Right cardiac atrium (tissue), 5 donors: ENCODE results near the gene MICALL1. TPM values are rescaled to one million over a fixed set of nuclear protein-coding genes. Genes with fewer than 3 reads are reported as not detected.

Experiments
- ATAC-seq, 2 donors: fragments of 200-7000 bp; cut with Tn5 transposase; one replicate each; pipeline versions ENCODE4 v1.8.0 to v1.9.1; 2020; ENCODE audit warnings: moderate library complexity in 2 of 2, mild to moderate bottlenecking in 1 of 2
- DNase-seq, 3 donors: peaks; one replicate each; pipeline ENCODE4 v3.0.0-alpha.2; 2020
- H3K27ac ChIP-seq: one replicate; pipeline ENCODE4 v1.5.1; 2013; ENCODE audit warnings: mild to moderate bottlenecking, low read length, control low read depth, moderate library complexity
- H3K27me3 ChIP-seq: one replicate; pipeline ENCODE4 v1.6.1; 2013; ENCODE audit not compliant: control insufficient read depth, insufficient read depth
- H3K4me1 ChIP-seq: one replicate; pipeline ENCODE4 v1.6.1; 2013; ENCODE audit warnings: low read length; ENCODE audit not compliant: control insufficient read depth, insufficient read depth
- H3K4me3 ChIP-seq: one replicate; pipeline ENCODE4 v1.5.1; 2013; ENCODE audit warnings: low read length, control low read depth
- H3K9me3 ChIP-seq: one replicate; pipeline ENCODE4 v1.6.1; 2013; ENCODE audit warnings: low read length; ENCODE audit not compliant: control insufficient read depth
- WGBS: extraction: QIAGEN DNeasy Blood & Tissue Kit; methylation state at CpG from one replicate; pipeline ENCODE4 v1.1.7; 2013; 5-methylcytosine and 5-hydroxymethylcytosine counted together
- intact Hi-C, 4 donors: fragments of 100-400 bp; cut with DNase I; formaldehyde crosslinking; loops; one replicate each; pipeline versions ENCODE4 v1.11.0 to v1.14.0; 2022 to 2023
- polyA plus RNA-seq: library from polyadenylated mRNA; stranded (reverse); fragments of 200-250 nt; gene quantifications from one replicate; pipeline ENCODE4 v1.2.3, GENCODE V29; 2013
- total RNA-seq, 4 donors: library from RNA; stranded (reverse); fragmentation: NEBNext Ultra II Directional; extraction: Animal tissue kit (Norgen Biotek cat#: 25700); gene quantifications; one replicate each; pipeline ENCODE4 v1.2.1, GENCODE V29; 2021
- donor health status: healthy with polysubstance abuse.
- donor health status: DM: no; HTN: yes; CAD: no.
- donor health status: DM: no; HTN: no; CAD: no.
- donor health status: DM: no; HTN: yes; CAD: no; lungs with severe emphysema.
- donor health status: DM: yes; HTN: yes; CAD: no.

Gene MICALL1
- total and polyA plus RNA-seq, 5 donors: 9.8 to 17.0 (median 13.2) TPM

DNA sequence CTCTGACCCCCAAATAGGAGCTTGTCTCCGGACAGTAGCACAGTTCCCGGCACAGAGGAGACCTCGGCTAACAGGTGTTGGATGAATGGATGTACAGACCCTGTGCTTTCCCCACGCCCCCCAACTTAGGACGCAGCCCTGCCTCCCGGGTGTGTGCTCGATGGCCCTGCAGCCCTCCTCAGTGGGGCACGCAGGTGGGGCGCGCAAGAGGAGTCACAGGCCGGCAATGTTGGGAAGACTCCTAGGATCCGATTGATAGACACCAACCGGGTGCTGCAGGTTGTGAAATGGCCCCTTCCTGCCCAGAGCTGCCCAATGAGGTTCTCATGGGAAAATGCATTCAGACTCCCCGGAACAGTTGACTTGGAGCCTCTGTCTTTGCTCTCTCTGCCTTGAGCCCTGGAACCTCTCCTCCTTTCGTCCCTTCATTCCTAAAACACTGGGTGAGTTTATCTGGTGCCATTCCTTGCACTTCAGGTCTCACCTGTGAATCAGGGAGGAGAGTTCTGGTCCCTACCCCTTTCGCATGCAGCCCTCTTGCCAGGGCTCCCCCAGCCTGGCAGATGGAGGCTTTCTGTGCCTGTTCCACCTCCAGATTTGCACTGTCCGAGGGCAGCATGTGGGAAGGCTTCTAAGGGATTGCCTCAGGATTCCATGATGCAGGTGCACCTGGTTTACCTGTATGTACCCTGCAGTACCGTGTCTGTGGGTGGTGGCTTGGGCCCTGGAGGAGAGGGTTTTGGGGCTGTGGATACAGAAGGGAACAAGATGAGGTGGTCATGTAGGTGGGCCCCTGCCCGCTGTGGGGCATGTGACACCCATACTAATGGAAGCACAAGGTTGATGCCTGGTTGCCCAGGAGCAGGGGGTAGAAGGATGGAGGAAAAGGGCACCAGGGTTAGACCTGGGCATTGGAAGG is 1.2 kb downstream of the MICALL1 start:
- H3K4me1 ChIP-seq: peaks cover 7% of the 10 kb centered on the region
- WGBS: 39% methylated on average over 19 of the region's 19 CpGs

DNA sequence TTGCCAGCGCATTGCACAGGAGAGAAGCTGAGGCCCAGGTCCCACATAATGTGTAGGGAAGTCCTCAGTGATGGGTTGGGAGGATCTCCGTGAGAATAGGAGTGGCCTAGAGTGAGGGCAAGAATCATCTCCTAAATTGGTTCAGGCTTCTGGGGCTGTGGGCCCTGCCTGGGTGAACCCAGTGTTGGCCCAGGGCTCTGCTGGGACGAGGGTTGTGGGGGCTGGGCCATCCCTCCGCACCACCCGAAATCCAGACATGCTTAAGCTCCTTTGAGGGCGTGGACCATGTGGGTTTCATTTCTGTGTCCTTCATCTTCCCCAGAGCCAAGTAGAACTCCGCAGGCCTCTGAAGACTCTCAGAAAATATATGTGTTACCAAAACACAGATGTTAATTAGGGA is 3.7 kb downstream of the MICALL1 start:
- no peak for ATAC-seq
- no peak overlapping the region for H3K4me3 ChIP-seq
- DNase-seq: no peak
- H3K4me1 ChIP-seq: peaks cover 7% of the 10 kb centered on the region
- no peaks in the 10 kb centered on the region for H3K27me3 ChIP-seq
- intact Hi-C loops: no loop called here
- WGBS: 79% methylated on average over 7 of the region's 7 CpGs
- no peak overlapping the region for H3K27ac ChIP-seq
- no peaks in the 10 kb centered on the region for H3K9me3 ChIP-seq

More for the DNA sequence above, 1.2 kb downstream of the MICALL1 start:
- DNase-seq (peak in 1 of 3 donors; percentile 49), ATAC-seq (no peak)
- intact Hi-C loops: no loop called here
- Histone ChIP-seq H3K27ac (peak overlapping the region; percentile 49), H3K4me3 (peak overlapping the region; percentile 89), H3K9me3 (no peaks in the 10 kb centered on the region), H3K27me3 (no peaks in the 10 kb centered on the region)

DNA sequence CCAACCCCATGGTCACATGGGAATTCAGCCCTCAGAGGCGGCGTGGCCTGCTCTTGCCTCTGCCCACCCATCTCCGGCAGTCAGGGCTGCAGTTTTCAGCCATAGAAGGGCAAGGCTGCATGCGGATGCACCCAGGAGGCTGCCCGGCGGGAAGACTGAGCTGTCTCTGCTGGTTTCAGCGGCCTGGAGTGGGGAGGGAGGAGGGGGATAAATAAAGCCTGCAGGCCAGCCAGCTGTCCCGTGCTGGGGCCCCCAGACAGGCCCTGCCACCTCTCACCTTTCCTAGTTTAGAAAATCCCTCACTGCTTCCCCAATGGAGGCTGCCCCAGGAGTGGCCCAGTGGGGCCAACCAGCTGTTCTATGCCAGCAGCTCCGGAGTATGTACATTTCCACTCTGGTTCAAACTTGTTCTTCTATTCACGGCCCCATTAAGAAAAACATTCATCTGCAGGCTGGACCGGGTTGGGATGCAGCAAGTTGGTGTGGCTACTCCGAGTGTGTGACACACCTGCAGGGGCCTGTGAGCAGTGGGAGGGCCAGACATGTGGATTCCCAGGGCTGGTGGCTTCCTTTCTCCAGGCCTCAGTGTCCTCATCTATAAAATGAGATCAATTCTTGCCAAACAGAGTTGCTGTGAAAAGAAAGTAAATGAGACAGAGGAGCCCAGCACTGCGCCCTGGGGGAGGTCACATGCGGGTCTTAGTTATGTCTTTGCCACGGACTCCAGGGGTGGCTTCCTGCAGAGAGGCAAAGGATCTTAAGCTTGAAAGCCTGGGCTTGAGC is 5.0 kb downstream of the MICALL1 start:
- intact Hi-C loops: no loop called here
- no peaks in the 10 kb centered on the region for H3K27me3 ChIP-seq
- no peak overlapping the region for H3K4me3 ChIP-seq
- DNase-seq (peak in 1 of 3 donors; percentile 41), ATAC-seq (no peak)
- H3K27ac ChIP-seq: no peak overlapping the region
- 57% methylated on average over 15 of the region's 15 CpGs for WGBS
- peaks cover 7% of the 10 kb centered on the region for H3K4me1 ChIP-seq
- no peaks in the 10 kb centered on the region for H3K9me3 ChIP-seq

DNA sequence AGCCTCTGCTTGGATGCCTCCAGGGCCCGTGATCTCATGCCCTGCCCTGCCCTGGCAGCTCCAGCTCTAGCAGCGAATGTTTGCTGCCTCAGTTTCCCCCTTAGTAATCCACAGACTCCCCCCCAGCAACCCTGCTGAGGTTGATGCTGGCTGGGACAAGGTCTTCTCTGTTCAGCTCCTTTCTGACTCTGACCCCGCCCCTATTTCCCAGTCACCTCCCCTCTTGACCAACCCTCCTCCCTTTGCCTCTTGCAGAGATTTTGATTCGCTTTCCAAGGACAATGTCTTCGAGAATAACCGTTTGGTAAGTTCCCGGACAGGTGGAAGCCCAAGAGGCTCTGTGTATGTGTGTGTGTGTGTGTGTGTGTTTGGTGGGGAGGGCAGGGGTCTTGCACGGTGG is 5.6 kb downstream of the MICALL1 start:
- Histone ChIP-seq H3K9me3 (no peaks in the 10 kb centered on the region), H3K27me3 (no peaks in the 10 kb centered on the region), H3K4me3 (no peak overlapping the region), H3K27ac (no peak overlapping the region), H3K4me1 (peaks cover 7% of the 10 kb centered on the region)
- DNase-seq (peak in 1 of 3 donors; percentile 44), ATAC-seq (no peak)
- 79% methylated on average over 8 of the region's 8 CpGs for WGBS
- intact Hi-C loops: no loop called here

DNA sequence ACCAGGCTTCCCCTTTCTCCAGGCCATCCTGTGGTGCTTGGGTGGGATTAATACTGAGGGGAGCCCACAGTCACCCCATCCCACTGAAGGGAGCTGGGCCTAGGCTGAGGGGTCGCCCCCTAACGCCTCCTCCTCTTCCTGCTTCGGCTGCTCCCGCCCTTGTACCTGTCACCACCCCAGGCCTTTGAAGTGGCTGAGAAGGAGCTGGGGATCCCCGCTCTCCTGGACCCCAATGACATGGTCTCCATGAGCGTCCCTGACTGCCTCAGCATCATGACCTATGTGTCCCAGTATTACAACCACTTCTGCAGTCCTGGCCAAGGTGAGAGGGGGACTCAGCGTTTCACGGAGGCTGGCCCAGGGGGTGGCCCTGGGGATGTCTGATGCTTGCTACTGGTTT is 6.1 kb downstream of the MICALL1 start:
- no peak overlapping the region for H3K27ac ChIP-seq

DNA sequence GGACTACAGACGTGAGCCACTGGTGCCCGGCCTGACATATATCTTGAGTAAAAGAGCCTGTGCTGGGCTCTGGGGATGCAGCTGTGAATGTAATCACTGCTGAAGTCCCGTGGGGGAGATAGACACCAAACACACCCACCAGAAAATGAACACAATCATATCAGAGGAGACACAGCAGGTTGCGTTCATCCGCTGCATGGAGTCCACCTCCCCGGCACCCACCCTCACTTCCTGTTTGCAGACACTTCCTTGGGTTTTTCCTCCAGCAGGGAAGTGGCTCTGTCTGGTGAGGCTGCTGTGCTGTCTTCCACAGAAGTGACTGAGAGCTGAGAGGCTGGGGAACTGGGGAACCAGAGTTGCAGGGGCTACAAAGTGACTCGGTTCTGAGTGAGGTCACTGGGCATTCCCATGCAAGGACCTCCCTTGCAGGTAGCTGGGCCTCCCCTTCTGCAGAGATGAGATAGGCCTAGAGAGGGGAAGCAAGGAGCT is 7.2 kb downstream of the MICALL1 start:
- WGBS: 55% methylated on average over 7 of the region's 7 CpGs
- DNase-seq (peak in 1 of 3 donors; percentile 53), ATAC-seq (peak; percentile 23 to 38)
- intact Hi-C loops: no loop called here
- Histone ChIP-seq H3K4me1 (peaks cover 6% of the 10 kb centered on the region), H3K27ac (peak overlapping the region; percentile 49), H3K27me3 (no peaks in the 10 kb centered on the region), H3K4me3 (no peak overlapping the region), H3K9me3 (no peaks in the 10 kb centered on the region)

More for the DNA sequence above, 6.1 kb downstream of the MICALL1 start:
- intact Hi-C loops: no loop called here
- no peaks in the 10 kb centered on the region for H3K9me3 ChIP-seq
- ATAC-seq (no peak), DNase-seq (no peak)
- no peak overlapping the region for H3K4me3 ChIP-seq
- 73% methylated on average over 8 of the region's 8 CpGs for WGBS
- H3K4me1 ChIP-seq: peaks cover 7% of the 10 kb centered on the region
- H3K27me3 ChIP-seq: no peaks in the 10 kb centered on the region

DNA sequence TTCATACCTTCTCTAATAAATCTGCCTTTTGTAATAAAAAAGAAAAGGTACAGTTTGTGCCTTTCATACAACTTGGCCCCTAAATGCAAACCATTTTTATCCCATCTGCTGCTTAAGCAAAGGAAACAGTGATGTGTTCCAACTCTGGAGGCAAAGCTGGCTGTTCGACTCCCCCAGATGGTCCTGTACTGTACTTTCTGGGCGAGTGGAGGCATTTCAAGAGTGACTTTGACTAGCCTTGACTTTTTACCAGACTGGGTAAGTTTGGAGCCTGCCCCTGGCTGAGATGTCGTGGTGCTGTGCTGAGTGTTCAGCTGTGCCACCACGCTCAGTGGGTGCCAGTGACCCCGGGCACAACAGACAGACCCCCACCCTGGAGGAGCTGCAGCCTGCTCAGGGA is 10.2 kb downstream of the MICALL1 start:
- Histone ChIP-seq H3K4me3 (no peak overlapping the region), H3K27ac (no peak overlapping the region), H3K27me3 (no peaks in the 10 kb centered on the region), H3K9me3 (no peaks in the 10 kb centered on the region), H3K4me1 (no peaks in the 10 kb centered on the region)
- DNase-seq (no peak), ATAC-seq (no peak)
- 84% methylated on average over 5 of the region's 5 CpGs for WGBS
- intact Hi-C loops: no loop called here

DNA sequence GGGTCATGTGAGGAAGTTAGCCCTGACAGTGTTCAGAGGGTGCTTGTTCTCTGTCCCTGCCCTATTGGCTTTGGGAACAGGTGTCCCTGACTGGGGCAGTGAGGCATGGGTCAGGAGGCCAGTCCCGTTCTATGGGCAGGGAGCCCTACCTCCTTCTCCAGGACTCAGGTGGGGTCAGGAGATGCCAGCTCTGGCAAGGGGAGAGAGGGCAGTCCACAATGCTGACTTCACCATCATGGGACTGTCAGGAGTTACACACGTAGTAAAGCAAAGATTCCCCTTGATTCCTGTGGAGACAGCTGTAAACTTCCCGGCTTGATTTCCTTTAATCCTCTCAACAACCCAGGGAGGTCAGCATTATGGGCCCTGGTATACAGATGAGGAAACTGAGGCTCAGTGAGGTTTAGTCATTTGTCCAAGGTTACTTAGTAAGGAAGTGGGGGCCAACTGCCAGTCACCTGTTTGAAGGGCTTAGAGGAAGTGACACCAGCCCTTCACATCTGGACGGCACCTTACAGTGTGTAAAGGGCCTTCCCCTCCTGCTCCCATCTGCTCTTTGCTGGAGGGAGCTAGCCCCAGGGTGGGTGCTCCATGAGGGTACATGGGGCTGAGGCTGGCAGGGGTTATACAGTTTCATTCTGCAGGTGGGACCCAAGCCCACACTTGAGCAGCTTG is 11.9 kb downstream of the MICALL1 start:
- ATAC-seq (no peak), DNase-seq (no peak)
- no peaks in the 10 kb centered on the region for H3K9me3 ChIP-seq
- intact Hi-C loops: no loop called here
- H3K27me3 ChIP-seq: no peaks in the 10 kb centered on the region
- H3K27ac ChIP-seq: no peak overlapping the region
- WGBS: 75% methylated on average over 4 of the region's 4 CpGs
- no peaks in the 10 kb centered on the region for H3K4me1 ChIP-seq
- H3K4me3 ChIP-seq: no peak overlapping the region

DNA sequence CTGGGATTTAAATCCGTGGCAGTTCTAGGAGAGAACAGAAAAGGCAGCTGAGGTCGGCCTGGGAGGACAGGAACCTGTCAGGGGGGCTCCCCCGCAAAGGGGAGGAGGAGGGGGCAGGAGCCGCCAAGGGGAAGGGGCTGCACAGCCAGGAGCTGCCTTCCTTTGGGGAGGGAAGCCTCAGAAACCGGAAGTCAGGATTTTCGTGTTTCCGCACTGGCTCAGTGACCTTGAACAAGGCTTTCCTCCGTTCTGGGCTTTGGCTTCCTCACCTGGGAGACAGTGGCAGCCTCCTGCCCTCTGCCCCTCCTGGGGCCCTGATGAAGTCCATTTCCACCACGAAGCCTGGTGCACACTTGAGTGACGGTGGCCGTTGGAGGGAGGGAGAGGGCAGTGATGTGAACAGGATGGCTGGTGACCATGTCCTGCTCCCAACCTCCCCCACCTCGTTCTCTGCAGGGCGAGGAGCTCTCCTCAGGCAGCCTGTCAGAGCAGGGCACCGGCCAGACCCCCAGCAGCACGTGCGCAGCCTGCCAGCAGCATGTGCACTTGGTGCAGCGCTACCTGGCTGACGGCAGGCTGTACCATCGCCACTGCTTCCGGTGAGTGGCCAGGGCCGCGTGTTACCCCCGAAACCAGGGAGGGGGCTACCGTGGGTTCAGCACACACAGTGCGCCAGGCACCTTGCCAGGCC is 12.6 kb downstream of the MICALL1 start:
- intact Hi-C loops: no loop called here
- H3K4me1 ChIP-seq: no peaks in the 10 kb centered on the region
- no peak for ATAC-seq
- H3K4me3 ChIP-seq: no peak overlapping the region
- no peak for DNase-seq
- WGBS: 79% methylated on average over 25 of the region's 25 CpGs
- no peaks in the 10 kb centered on the region for H3K9me3 ChIP-seq
- no peak overlapping the region for H3K27ac ChIP-seq
- no peaks in the 10 kb centered on the region for H3K27me3 ChIP-seq

DNA sequence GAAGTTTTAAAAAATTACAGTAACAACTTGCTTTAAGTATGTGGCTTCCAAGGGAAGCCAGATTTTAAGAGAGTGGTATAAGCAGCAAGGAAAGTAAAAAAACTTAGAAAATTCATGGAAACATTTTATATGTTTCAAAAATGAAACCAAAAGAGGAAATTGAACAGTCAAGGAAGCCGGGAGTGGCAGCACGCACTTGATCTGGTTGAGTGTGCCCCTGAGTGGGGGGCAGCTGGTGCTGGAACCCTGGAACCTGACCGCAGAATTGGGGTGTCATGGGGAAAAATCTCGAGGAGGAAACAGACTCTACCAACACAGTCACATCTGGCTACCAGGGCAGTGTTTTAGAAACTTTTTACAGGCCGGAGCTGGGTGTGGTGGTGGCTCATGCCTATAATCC is 14.0 kb downstream of the MICALL1 start:
- intact Hi-C loops: no loop called here
- no peak for DNase-seq
- Histone ChIP-seq H3K4me1 (no peaks in the 10 kb centered on the region), H3K4me3 (no peak overlapping the region), H3K27me3 (no peaks in the 10 kb centered on the region), H3K9me3 (no peaks in the 10 kb centered on the region), H3K27ac (no peak overlapping the region)
- 75% methylated on average over 5 of the region's 5 CpGs for WGBS
- no peak for ATAC-seq
